HG03565 (cell line): ENCODE measurements around the gene ZNF462.
"Not testable (repeated sequence)": the region's sequence is repeated elsewhere in the genome, so short reads cannot be mapped to it uniquely, and the experiment has no call there.

Source experiments
- ATAC-seq: cut with Tn5 transposase; IDR thresholded peaks from one replicate; pipeline ENCODE4 v1.9.1; 2021; ENCODE audit warnings: mild to moderate bottlenecking, moderate library complexity; ENCODE audit not compliant: unreplicated experiment

The ZNF462 gene, protein sequence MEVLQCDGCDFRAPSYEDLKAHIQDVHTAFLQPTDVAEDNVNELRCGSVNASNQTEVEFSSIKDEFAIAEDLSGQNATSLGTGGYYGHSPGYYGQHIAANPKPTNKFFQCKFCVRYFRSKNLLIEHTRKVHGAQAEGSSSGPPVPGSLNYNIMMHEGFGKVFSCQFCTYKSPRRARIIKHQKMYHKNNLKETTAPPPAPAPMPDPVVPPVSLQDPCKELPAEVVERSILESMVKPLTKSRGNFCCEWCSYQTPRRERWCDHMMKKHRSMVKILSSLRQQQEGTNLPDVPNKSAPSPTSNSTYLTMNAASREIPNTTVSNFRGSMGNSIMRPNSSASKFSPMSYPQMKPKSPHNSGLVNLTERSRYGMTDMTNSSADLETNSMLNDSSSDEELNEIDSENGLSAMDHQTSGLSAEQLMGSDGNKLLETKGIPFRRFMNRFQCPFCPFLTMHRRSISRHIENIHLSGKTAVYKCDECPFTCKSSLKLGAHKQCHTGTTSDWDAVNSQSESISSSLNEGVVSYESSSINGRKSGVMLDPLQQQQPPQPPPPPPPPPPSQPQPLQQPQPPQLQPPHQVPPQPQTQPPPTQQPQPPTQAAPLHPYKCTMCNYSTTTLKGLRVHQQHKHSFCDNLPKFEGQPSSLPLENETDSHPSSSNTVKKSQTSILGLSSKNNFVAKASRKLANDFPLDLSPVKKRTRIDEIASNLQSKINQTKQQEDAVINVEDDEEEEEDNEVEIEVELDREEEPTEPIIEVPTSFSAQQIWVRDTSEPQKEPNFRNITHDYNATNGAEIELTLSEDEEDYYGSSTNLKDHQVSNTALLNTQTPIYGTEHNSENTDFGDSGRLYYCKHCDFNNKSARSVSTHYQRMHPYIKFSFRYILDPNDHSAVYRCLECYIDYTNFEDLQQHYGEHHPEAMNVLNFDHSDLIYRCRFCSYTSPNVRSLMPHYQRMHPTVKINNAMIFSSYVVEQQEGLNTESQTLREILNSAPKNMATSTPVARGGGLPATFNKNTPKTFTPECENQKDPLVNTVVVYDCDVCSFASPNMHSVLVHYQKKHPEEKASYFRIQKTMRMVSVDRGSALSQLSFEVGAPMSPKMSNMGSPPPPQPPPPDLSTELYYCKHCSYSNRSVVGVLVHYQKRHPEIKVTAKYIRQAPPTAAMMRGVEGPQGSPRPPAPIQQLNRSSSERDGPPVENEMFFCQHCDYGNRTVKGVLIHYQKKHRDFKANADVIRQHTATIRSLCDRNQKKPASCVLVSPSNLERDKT (N-terminal part only)

DNA sequence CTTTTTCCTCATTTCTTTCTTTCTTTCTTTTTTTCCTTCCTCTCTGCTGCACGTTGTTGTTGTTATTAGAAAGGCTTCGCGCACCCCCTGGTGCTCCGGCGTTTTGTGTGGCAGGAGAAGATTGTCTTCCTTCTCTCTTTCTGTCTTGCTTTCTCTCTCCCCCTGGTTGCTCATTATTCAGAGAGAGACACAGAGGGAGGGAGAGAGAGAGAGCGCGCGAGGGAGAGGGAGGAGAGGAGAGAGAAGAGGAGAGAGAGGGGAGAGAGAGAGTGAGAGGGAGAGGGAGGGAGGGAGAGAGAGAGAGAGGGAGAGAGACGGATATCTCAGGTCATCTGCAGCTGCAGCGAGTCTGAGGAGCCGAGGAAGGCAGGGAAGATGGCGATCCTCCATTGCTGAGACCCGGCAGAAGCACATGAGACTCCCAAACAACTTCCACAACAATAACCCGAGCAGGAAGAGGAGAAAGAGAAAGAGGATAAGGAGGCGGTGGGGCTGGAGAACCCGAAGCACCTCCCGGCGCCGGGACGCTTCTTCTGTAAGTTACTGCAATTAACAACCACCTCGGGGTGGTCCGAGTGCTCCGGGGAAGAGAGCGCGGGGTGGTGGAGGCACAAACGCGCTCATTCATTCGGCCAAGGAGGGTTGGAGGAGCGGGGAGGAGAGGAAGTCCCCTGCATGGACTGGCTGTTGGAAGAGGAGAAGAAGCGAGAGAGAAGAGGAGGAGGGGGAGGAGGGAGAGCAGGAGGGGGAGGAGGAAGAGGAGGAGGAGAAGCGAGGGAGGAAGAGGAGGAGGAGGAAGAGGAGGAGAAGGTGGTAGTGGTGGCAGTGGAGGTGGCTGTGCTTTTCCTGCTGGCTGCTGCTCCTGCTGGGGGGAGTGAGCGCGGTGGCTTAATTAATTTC, at the start of gene ZNF462:
Gene ZNF462, plus strand, starts transcription at position 346 of the 900 bp plus-strand sequence. CDS start 60,218 bp downstream, outside the sequence.
- no peak for ATAC-seq

DNA sequence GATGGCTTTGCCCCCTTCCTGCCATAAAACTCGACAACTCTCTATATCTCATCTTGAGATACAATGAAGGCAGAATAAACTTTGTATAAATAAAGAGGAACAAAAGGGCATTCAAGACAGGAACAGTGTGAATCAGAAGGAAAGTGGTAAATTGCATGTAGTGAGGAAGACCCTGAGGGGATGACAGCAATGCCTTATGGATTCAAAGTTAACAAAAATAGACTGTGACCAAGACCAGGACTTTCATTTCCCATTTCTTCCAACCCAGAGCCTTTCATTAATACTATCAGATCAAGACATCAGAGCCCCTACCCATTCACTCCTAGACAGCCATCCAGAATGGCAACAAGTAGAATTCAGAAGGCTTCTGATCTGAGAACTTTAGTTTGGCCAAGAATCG, 46.4 kb upstream of the ZNF462 start:
- peak; percentile 43 for ATAC-seq

DNA sequence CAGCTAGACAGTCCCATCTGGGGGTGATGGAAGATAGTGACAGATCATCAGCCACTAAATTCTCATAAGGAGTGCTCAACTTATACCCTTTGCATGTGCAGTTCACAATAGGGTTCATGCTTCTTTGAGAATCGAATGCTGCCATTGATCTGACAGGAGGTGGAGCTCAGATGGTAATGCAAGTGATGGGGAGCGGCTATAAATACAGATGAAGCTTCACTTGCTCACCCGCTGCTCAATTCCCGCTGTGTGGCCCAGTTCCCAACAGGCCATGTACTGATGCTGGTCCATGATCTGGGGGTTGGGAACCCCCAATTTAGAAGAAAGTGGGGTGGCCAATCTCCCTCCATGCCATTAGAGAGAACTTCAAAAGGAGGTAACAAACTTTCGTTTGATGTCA, 44.9 kb upstream of the ZNF462 start:
- no peak for ATAC-seq

DNA sequence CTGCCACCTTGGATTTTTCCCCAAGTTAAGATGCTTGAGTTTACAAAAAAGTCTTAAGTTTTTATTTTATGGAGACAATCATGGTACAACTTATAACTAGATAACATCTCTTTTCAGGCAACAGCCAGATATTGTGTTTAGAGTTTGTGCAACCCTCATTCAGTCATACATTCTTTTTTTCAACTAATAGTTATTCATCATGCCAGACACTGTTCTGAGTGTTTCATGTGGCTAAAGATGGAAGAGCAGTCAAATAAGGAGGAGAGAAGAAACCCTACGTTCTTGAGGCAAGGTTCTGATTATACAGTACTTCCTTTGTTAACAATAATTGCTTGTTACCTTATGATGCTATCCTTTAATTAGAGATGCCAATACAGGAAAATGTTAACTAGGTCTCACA, 42.1 kb upstream of the ZNF462 start:
- ATAC-seq: no peak

DNA sequence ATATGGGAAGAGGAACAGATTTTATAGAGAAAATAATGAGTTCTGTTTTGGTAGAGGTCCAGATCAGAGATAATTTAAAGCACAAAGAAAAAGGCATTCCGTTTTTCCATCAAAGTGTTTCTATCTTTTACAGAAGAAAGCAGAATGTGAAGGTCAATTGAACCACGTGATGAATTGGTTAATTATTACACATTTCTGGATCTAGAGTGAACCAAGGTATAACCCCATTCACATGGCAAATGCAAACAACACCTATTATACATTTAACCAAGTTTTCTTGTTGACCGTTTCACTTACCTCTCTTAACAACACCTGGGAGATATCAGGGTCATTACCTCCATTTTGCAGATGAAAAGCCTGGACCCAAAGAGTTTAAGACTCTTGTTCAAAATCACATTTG, 34.9 kb upstream of the ZNF462 start:
- no peak for ATAC-seq

DNA sequence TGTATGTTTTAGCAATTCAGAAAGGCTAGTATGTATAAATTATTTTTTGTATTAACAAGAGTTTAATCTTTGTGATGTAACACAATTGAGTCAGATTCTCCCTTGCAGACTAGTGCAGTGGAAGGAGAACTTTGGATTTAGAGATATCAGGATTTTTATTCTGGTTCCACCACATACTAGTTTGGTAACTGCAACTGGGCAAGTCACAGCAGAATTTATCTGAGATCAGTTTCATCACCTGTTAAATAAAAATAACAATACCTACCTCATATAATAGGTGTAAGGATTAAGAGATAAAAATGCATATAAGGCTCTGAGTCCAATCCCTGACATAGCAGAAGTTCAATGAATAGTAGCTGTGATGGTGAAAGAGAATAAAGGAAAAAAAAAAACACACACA, 34.0 kb upstream of the ZNF462 start:
- ATAC-seq: no peak

DNA sequence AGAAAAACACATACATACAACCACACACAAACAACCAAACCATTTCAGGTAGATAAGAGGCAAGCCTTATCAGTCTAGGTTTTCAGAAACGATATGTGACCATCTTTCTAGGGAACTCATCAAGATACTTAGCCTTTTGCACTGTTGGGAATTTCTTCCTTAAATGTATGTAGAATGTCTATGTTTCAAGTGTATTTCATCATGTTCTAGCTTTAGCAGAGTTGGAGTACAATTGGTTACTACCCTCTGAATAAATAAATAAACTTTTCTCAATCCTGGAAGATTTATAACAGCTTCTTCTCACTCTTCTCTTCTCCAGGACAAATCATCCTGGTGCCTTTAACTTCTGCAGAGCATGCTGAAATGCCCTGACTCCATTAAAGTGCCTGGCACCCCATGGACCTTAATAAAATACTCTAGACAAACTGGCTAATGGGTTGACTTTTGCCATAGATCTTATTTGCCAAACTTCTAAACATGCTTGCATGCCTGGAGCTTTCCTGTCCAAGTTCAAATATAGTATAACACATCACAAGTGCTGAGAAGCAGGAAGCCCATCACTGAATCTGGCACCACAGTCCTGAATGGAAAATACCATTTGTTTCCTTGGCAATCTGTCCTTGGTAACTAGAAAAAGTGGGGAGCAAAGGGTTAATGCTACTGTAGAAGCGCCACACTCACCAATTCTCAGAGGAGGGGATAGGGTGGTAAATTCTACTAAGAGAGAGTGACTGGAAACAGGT, 33.1 kb upstream of the ZNF462 start:
- no peak for ATAC-seq

DNA sequence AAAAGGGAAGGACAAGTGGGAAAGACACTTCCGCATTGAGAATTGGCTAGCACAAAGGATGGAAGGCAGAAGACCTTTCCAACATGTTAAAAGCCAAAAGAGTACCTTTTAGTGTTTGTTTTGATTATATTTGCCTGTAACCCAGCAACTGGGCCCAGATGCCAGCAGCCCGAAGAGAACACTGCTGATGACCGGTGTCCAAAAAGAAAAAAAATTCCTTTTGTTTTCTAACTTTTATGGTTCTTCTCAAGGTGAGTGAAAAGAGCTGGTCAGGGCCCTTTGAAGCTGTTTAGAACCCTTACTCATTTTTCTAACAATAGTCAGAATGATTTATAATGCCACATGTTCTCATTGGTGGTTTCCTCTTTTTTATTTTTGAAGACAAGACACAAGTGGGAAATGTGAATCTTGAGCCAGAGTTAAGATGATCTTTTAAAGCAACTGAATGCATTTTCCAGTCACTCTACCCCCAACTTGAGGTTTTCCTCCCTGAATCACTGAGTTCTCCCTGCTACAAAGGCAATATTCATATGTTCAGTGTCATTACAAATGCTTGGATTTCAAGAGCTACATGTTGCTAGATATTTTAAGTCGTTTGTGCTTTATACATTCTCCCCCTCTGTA, 32.3 kb upstream of the ZNF462 start:
- no peak for ATAC-seq

DNA sequence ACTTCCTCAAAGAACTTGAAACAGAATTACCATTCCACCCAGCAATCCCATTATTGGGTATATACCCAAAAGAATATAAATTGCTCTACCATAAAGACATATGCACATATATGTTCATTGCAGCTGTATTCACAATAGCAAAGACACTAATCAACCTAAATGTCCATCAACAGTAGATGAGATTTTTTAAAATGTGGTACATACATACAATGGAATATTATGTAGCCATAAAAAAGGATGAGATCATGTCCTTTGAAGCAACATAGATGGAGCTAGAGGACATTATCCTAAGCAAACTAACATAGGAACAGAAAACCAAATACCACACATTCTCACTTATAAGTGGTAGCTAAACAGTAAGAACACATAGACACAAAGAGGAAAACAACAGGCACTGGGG, 28.1 kb upstream of the ZNF462 start:
- ATAC-seq: no peak

DNA sequence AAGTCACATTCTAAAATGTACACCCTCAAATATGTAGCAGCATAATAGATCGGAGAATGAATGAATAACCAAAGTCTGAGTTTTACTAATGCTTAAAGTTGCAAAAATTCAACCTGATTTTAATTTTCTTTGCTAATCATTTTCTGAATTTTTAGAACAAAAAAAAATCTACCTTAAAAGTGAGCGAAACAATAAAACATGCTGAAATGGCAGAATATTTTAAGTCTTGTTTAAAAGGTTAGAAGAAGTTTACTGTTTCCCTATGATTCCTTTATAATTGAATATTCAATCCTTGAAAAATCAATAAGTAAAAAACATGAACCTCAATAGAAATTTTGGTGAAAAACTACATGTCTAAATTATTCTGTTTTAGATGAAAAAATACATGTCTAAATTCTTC, 27.1 kb upstream of the ZNF462 start:
- no peak for ATAC-seq

DNA sequence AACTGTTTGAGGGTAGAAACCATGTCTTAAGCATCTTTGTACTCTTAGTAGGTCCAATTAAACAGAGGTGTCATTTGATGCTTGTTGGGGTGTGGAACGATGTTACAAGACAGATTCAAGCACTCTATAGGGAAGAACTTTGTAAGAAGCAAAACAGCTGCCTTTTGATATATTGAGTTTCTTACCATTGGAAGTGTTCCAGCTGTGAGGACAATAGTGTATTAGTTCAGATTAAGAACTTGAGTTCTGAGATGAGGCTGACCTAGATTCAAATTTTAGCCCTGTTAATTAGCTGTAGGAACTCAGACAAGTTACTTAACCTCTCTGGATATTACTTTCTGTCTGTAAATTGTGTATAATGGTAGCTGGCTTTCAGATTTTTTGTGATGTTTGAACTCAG, 19.6 kb upstream of the ZNF462 start:
- no peak for ATAC-seq

DNA sequence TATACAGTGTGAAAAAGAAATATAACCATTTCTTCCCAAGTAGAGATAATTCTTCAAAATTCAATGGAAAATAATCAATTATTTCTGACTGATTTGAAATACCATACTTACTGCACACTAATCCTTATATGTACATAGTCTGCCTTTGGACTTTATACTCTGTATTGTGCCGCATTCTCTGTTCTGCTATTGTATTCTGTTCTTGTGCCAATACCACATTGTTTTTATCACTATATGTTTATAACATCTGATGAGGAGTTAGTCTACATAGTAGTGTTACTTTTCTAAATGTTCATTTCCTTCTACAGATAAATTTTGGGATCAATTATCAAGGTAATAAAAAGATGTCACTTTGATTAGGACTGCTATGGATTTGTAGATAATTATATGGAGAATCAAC, 16.7 kb upstream of the ZNF462 start:
- ATAC-seq: no peak

DNA sequence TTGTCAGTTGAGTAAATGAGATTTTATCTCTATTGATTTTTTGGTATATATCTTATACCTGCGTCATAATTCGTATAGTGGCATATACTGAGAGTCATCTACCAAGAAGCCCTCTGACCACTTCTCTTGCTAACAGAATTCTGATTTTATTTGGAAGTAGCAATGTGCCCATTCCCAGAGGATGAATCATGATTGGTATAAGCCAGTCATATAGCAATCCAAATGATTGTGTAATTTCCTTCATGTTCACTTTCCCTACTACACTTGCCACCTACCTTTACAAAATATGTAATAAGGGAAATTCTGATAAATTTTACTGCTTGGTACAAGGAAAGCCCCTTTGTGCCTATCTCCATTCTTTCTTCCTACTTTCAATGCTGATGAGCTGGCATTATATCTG, 16.1 kb upstream of the ZNF462 start:
- ATAC-seq: no peak

DNA sequence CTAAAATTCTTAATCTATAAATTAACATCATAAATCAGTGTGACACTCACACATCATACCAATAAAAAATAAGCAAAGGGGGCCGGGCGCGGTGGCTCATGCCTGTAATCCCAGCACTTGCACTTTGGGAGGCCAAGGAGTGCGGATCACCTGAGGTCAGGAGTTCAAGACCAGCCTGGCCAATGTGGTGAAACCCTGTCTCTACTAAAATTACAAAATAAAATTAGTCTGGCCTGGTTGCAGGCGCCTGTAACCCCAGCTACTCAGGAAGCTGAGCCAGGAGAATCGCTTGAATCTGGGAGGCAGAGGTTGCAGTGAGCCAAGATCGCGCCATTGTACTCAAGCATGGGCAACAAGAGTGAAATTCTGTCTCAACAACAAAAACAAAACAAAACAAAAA, 11.3 kb upstream of the ZNF462 start:
- ATAC-seq: not testable (repeated sequence)

DNA sequence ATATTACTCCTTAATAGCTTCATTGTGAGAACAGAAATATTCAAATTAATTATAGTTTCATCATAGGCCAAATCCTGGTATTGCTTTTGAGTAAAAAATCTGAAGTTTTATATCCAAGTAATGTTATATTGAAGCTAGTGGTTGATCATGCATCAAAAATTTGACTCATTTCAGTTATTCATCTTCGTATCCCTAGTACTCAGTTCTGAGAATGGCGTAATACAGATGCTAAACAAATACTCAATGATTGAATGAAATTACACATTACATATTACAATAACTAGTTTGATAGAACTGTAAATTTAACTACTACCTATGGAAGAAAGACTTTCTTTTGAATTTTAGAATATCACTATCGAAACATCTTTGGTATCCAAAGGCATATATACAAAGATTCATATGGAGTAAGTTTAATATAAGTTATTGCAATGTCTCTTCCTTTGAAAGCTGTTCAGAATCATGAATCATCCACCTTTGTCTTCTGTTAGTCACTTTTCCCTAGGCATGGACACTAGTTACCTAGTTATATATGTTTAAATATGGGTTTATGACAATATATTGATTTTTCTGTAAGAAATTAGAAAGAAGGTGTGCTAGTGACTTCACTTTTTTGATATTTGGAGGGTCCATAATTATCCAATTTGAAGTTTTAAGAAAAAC, 5.0 kb upstream of the ZNF462 start:
- ATAC-seq: no peak

DNA sequence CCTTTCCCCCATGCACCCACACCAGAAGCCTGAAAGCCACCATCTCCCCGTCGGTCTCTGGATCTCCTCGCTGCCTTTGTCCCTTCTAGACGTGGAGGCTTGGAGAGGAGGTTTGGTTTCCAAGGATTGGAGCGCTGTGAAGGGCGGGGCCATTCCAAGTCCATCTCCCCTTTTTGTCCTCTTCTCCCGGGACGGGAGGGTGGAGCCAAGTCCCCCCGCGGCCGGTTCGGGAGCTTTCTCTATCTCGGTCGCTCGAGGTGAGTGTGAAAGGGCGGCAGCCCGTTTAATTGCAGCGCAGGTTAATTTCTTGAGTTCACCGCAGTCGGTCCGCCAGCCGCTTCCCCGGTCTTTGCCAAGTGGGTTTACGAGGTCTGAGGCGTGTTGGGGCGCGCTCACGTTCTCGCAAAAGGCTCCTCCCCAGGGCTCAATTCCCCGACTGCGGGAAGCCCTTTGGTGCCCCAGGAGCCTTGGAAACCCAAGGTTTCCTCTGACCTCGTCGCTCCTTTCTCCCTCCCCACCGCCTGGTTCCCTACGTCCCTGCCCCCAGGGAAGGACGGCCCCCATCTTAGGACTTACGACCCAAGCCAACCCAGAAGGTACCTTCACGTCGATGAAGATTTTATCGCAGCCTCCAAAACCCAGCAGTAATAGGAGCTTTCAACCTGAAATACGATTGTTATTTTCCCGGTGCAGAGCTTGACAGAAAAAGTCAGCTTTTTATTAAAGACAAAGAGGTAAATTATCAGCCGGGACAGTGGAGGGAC, 2.8 kb upstream of the ZNF462 start:
- no peak for ATAC-seq

DNA sequence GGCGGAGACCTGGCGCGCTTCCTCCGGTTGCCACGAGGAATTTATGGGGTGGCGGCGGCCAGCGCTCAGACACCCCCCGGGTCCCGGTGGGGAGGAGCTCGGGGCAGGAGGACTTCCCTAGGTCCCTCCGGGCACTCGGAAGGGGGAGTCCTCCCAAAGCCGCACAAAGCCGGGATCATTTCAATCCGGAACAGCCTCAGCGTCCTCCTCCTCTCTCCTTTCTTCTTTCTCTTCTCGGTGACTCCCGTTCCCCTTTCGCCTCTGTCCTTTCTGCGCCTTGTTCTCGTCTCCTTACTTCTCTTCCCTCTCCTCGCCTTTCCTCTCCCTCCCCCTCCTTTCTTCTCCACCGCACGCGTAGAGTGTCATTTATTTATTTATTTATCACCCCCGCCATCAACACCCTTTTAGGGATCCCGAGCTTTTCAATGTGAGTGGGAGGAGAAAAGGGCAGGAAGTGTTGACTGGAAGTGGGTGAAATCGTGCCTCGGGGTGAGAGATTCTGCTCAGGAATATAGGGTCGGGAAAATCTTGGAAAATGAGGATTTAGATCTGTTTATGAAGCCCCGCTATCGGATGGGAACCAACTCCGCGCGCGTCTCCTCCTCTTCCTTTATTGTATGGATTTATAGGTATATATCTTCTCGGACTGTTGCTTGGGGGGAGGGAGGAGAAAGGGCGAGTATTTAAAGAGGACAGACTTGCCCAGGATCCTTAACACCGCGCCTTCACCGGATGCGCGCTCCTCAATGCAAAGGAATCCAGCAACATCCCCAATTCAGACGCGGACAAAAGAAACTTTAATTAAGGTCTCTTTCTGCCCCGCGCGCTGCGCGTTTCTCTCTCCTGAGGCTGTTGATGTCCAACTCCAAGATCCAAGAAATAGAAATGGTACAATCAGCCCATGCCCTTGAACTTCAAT, 2.0 kb upstream of the ZNF462 start:
- no peak for ATAC-seq
